Measurements from ENCODE around the gene C1orf50. TPM values are rescaled to one million over a fixed set of nuclear protein-coding genes. Genes with fewer than 3 reads are reported as not detected.
A peak's percentile ranks its signal among the peaks of the same experiment; 100 is the strongest.

C1orf50 gene
- total RNA-seq, 1 donor from 2014 or later: 3.2 TPM

DNA sequence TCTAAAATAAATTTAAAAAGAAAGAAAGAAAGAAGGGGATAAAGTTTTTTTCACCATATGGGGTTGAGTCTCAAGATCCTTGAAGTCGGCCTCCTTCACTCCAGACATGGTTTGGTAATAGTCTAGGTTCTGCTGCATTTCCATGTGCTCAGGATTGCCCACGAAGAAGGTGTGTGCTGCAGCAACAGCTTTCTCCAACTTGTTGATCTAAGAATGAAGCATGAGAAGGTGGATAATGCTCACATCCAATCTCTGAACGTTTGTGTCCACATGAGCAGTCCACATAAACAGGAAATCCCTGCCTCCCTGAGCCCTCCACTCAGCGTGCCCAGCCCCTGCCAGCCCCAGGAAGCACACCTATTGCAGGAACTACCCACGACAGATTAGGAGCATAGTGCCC, 4.8 kb upstream of the C1orf50 start:
- TF ChIP-seq POLR2A (IDR thresholded peaks at IDR 0.05): no peak
- no peak for TF ChIP-seq POLR2AphosphoS5 (IDR thresholded peaks at IDR 0.05; ENCODE audit: insufficient read depth in 1 of 2, low read depth in 1 of 2)
- no peak for TF ChIP-seq CTCF (IDR thresholded peaks at IDR 0.05)
- Histone ChIP-seq H3K4me3 (no peak overlapping the region), H3K27ac (no peak overlapping the region), H3K4me1 (peaks cover 28% of the 10 kb centered on the region), H3K36me3 (peaks cover 0 to 25% of the 10 kb centered on the region in 2 donors), H3K9me3 (no peaks in the 10 kb centered on the region), H3K27me3 (no peaks in the 10 kb centered on the region)
- no peak for DNase-seq (ENCODE audit: extremely low spot score in 2 of 2)
- intact Hi-C loops (cut with DNase I): no loop called here

DNA sequence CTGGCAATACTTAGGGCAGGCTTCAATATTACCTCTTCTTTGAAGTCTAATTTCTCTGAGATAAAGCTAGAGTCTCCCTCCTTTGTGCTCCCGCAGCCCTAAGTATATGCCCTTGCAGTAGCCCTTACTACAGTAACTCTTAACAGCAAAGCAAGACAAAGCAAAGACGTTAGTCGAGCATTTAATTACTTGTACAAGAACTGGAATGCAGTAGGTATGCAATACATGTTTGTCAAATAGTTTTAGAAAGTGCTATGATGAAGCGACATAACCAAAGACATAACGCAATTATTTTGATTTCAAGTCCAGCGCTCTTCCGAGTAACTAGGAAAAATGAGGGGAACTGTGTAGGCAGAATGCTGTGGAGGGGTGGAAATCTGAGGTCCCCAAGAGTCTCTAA, 1.8 kb upstream of the C1orf50 start:
- no peaks in the 10 kb centered on the region for H3K9me3 ChIP-seq
- TF ChIP-seq POLR2AphosphoS5 (IDR thresholded peaks at IDR 0.05; ENCODE audit: insufficient read depth in 1 of 2, low read depth in 1 of 2): no peak
- no peak for TF ChIP-seq CTCF (IDR thresholded peaks at IDR 0.05)
- TF ChIP-seq POLR2A (IDR thresholded peaks at IDR 0.05): no peak
- no peaks in the 10 kb centered on the region for H3K27me3 ChIP-seq
- H3K36me3 ChIP-seq: no peaks in the 10 kb centered on the region
- peak overlapping the region; percentile 87 for H3K27ac ChIP-seq
- H3K4me1 ChIP-seq: peaks cover 51% of the 10 kb centered on the region
- H3K4me3 ChIP-seq: peak overlapping the region; percentile 78 to 85
- DNase-seq (ENCODE audit: extremely low spot score in 2 of 2): no peak
- intact Hi-C loops (cut with DNase I): loop anchor here (5.0 kb wide), 1 partner anchor 83 kb away; the partner anchor contains the start of gene YBX1

GRCh38 chr1:42765832-42766740, 963 bp upstream of the C1orf50 start:
- TF ChIP-seq CTCF (IDR thresholded peaks at IDR 0.05): peak in 2 of 3 experiments; percentile 25 to 29
- no peak for TF ChIP-seq POLR2A (IDR thresholded peaks at IDR 0.05)
- no peak for TF ChIP-seq POLR2AphosphoS5 (IDR thresholded peaks at IDR 0.05; ENCODE audit: insufficient read depth in 1 of 2, low read depth in 1 of 2)
- DNase-seq (ENCODE audit: extremely low spot score in 2 of 2): no peak
- no peaks in the 10 kb centered on the region for H3K36me3 ChIP-seq
- intact Hi-C loops (cut with DNase I): loop anchor here (5.0 kb wide), 1 partner anchor 84 kb away; the partner anchor contains the start of gene YBX1
- no peaks in the 10 kb centered on the region for H3K9me3 ChIP-seq
- H3K27ac ChIP-seq: peak overlapping the region; percentile 87
- H3K27me3 ChIP-seq: no peaks in the 10 kb centered on the region
- H3K4me3 ChIP-seq: peak overlapping the region; percentile 78 to 85
- peaks cover 51% of the 10 kb centered on the region for H3K4me1 ChIP-seq

- intact Hi-C loops (cut with DNase I): loop anchor here (5.0 kb wide), 1 partner anchor 85 kb away; the partner anchor contains the start of gene YBX1
These were observed 506 bp downstream of the C1orf50 start for GRCh38 chr1:42767510-42768000.

More at GRCh38 chr1:42767510-42768000, 506 bp downstream of the C1orf50 start:
- Histone ChIP-seq H3K4me3 (peak overlapping the region; percentile 78 to 85), H3K9me3 (no peaks in the 10 kb centered on the region), H3K27ac (peak overlapping the region; percentile 86), H3K36me3 (no peaks in the 10 kb centered on the region), H3K4me1 (peaks cover 48% of the 10 kb centered on the region), H3K27me3 (no peaks in the 10 kb centered on the region)
- no peak for DNase-seq (ENCODE audit: extremely low spot score in 2 of 2)
- TF ChIP-seq POLR2A (IDR thresholded peaks at IDR 0.05) (no peak), CTCF (IDR thresholded peaks at IDR 0.05) (no peak), POLR2AphosphoS5 (IDR thresholded peaks at IDR 0.05; ENCODE audit: insufficient read depth in 1 of 2, low read depth in 1 of 2) (no peak)

Data from vagina (tissue), 2 donors.